Esophagus squamous epithelium (tissue), 5 donors: ENCODE results near the gene TBC1D32. TPM values are rescaled to one million over a fixed set of nuclear protein-coding genes. Genes with fewer than 3 reads are reported as not detected.
"Not testable (repeated sequence)": the region's sequence is repeated elsewhere in the genome, so short reads cannot be mapped to it uniquely, and the experiment has no call there.

ENCODE experiments used
- DNase-seq: peaks from one replicate; lab custom pipeline; 2025; lab: John Stamatoyannopoulos, UW
- H3K27ac ChIP-seq, 4 donors: fragments of 200-600 bp; sonication (generic); one replicate each; pipeline ENCODE4 v1.5.1; 2016 to 2019; ENCODE audit warnings: mild to moderate bottlenecking in 1 of 4
- H3K27me3 ChIP-seq, 4 donors: fragments of 200-600 bp; sonication (generic); 1 replicate in 3 of 4; 2 replicates in 1 of 4; pipeline versions ENCODE4 v1.5.1 to v1.6.0; 2017 to 2021; ENCODE audit warnings: antibody characterized with exemption in 1 of 4
- H3K36me3 ChIP-seq, 3 donors: fragments of 200-600 bp; sonication (generic); one replicate each; pipeline ENCODE4 v1.5.1; 2016 to 2019
- H3K4me1 ChIP-seq, 3 donors: fragments of 200-600 bp; sonication (generic); one replicate each; pipeline ENCODE4 v1.5.1; 2017 to 2019
- H3K4me3 ChIP-seq, 4 donors: fragments of 200-600 bp; sonication (generic); 1 replicate in 3 of 4; 2 replicates in 1 of 4; pipeline ENCODE4 v1.5.1; 2016 to 2019; ENCODE audit warnings: mild to moderate bottlenecking in 2 of 4, moderate library complexity in 1 of 4
- H3K9me3 ChIP-seq, 3 donors: fragments of 200-600 bp; sonication (generic); one replicate each; pipeline ENCODE4 v1.5.1; 2016 to 2019
- CTCF ChIP-seq, 6 experiments: fragments of 450-650 bp in 4 of 6; fragments of 200-600 bp in 2 of 6; sonication (generic) in 2 of 6; IDR thresholded peaks; one replicate each; pipeline ENCODE4 v1.5.1; 2016 to 2019; ENCODE audit warnings: antibody characterized with exemption in 6 of 6, mild to moderate bottlenecking in 4 of 6, moderate library complexity in 4 of 6
- POLR2A ChIP-seq, 4 donors: fragments of 450-650 bp; IDR thresholded peaks; one replicate each; pipeline ENCODE4 v1.6.1; 2017; ENCODE audit warnings: antibody characterized with exemption in 4 of 4, mild to moderate bottlenecking in 4 of 4, moderate library complexity in 3 of 4
- WGBS, 2 donors: methylation state at CpG; one replicate each; pipeline ENCODE4 v1.1.5; 2018; 5-methylcytosine and 5-hydroxymethylcytosine counted together
- intact Hi-C: fragments of 100-400 bp; cut with DNase I; formaldehyde crosslinking; loops from one replicate; pipeline ENCODE4 v1.15.0; 2022
- total RNA-seq, 4 donors: library from RNA; depleted of rRNA; stranded (reverse); fragments of >200 nt; gene quantifications; one replicate each; pipeline ENCODE4 v1.1.0, GENCODE V29; 2016
- donor health status: DM: yes; HTN: yes; CAD: no.

TBC1D32 gene
- total RNA-seq, 4 donors from 2014 or later: 2.2 to 6.5 (median 3.8) TPM

- Histone ChIP-seq H3K9me3 (no peaks in the 10 kb centered on the region), H3K27me3 (no peaks in the 10 kb centered on the region), H3K4me3 (no peak overlapping the region), H3K36me3 (no peaks in the 10 kb centered on the region), H3K27ac (no peak overlapping the region), H3K4me1 (no peaks in the 10 kb centered on the region)
- intact Hi-C loops: no loop called here
- TF ChIP-seq CTCF (IDR thresholded peaks at IDR 0.05) (no peak), POLR2A (IDR thresholded peaks at IDR 0.05) (no peak)
- WGBS, 2 donors: 64 to 80% methylated on average over 4 of the region's 4 CpGs
- DNase-seq: no peak
These were observed 228.8 kb downstream of the TBC1D32 start for GRCh38 chr6:121105461-121105860.

- Histone ChIP-seq H3K9me3 (no peaks in the 10 kb centered on the region), H3K4me1 (no peaks in the 10 kb centered on the region), H3K27me3 (no peaks in the 10 kb centered on the region), H3K36me3 (no peaks in the 10 kb centered on the region), H3K27ac (no peak overlapping the region), H3K4me3 (no peak overlapping the region)
- TF ChIP-seq POLR2A (IDR thresholded peaks at IDR 0.05) (no peak), CTCF (IDR thresholded peaks at IDR 0.05) (no peak)
- no peak for DNase-seq
- intact Hi-C loops: no loop called here
These were observed 240.4 kb downstream of the TBC1D32 start for GRCh38 chr6:121093928-121094327.

GRCh38 chr6:121090492-121090891 is 243.8 kb downstream of the TBC1D32 start:
- no peaks in the 10 kb centered on the region for H3K36me3 ChIP-seq
- no peak overlapping the region for H3K27ac ChIP-seq
- intact Hi-C loops: no loop called here
- H3K27me3 ChIP-seq: no peaks in the 10 kb centered on the region
- no peaks in the 10 kb centered on the region for H3K9me3 ChIP-seq
- H3K4me1 ChIP-seq: no peaks in the 10 kb centered on the region
- TF ChIP-seq CTCF (IDR thresholded peaks at IDR 0.05) (no peak), POLR2A (IDR thresholded peaks at IDR 0.05) (no peak)
- H3K4me3 ChIP-seq: no peak overlapping the region
- WGBS, 2 donors: 88 to 96% methylated on average over 1 of the region's 1 CpG
- DNase-seq: no peak

- no peak overlapping the region for H3K27ac ChIP-seq
- H3K4me3 ChIP-seq: no peak overlapping the region
- intact Hi-C loops: no loop called here
- no peaks in the 10 kb centered on the region for H3K9me3 ChIP-seq
- WGBS, 2 donors: 53 to 64% methylated on average over 3 of the region's 3 CpGs
- no peaks in the 10 kb centered on the region for H3K36me3 ChIP-seq
- H3K27me3 ChIP-seq: no peaks in the 10 kb centered on the region
- no peak for DNase-seq
- no peaks in the 10 kb centered on the region for H3K4me1 ChIP-seq
- TF ChIP-seq CTCF (IDR thresholded peaks at IDR 0.05): no peak
- no peak for TF ChIP-seq POLR2A (IDR thresholded peaks at IDR 0.05)
These were observed 247.4 kb downstream of the TBC1D32 start for GRCh38 chr6:121086876-121087275.

- 87 to 92% methylated on average over 3 of the region's 3 CpGs for WGBS, 2 donors
- Histone ChIP-seq H3K27ac (no peak overlapping the region), H3K4me3 (no peak overlapping the region), H3K9me3 (no peaks in the 10 kb centered on the region), H3K4me1 (no peaks in the 10 kb centered on the region), H3K27me3 (no peaks in the 10 kb centered on the region), H3K36me3 (no peaks in the 10 kb centered on the region)
- no peak for DNase-seq
- intact Hi-C loops: no loop called here
- TF ChIP-seq POLR2A (IDR thresholded peaks at IDR 0.05): no peak
- no peak for TF ChIP-seq CTCF (IDR thresholded peaks at IDR 0.05)
These were observed 258.2 kb downstream of the TBC1D32 start for GRCh38 chr6:121076119-121076518.

- H3K27me3 ChIP-seq, H3K4me1 ChIP-seq, intact Hi-C loops, DNase-seq, H3K27ac ChIP-seq, H3K4me3 ChIP-seq, H3K36me3 ChIP-seq: not testable (repeated sequence)
- 100% methylated on average over 1 of the region's 1 CpG for WGBS, 2 donors
- H3K9me3 ChIP-seq: peaks cover 0 to 12% (median 11%) of the 10 kb centered on the region in 3 donors
These were observed 265.5 kb downstream of the TBC1D32 start for GRCh38 chr6:121068749-121069148.
